Sigmoid colon (tissue), 7 donors: ENCODE data around the gene YTHDC2. TPM values are rescaled to one million over a fixed set of nuclear protein-coding genes. Genes with fewer than 3 reads are reported as not detected.

ENCODE experiments used
- DNase-seq: peaks from one replicate; pipeline ENCODE4 v3.0.0-alpha.2; 2019
- H3K27ac ChIP-seq, 4 donors: fragments of 200-600 bp; sonication (generic); one replicate each; pipeline ENCODE4 v1.5.1; 2016 to 2019; ENCODE audit warnings: mild to moderate bottlenecking in 1 of 4
- H3K27me3 ChIP-seq, 3 donors: fragments of 200-600 bp; sonication (generic); one replicate each; pipeline ENCODE4 v1.5.1; 2019; ENCODE audit warnings: mild to moderate bottlenecking in 1 of 3
- H3K36me3 ChIP-seq, 4 donors: fragments of 200-600 bp; sonication (generic); one replicate each; pipeline ENCODE4 v1.5.1; 2016 to 2019
- H3K4me1 ChIP-seq, 4 donors: fragments of 200-600 bp; sonication (generic); one replicate each; pipeline ENCODE4 v1.5.1; 2017 to 2019
- H3K4me3 ChIP-seq, 4 donors: fragments of 200-600 bp; sonication (generic); one replicate each; pipeline ENCODE4 v1.5.1; 2017 to 2019; ENCODE audit warnings: mild to moderate bottlenecking in 2 of 4, moderate library complexity in 1 of 4
- H3K9me3 ChIP-seq, 4 donors: fragments of 200-600 bp in 3 of 4; sonication (generic) in 3 of 4; one replicate each; pipeline versions ENCODE4 v1.5.1 to v1.6.1; 2013 to 2019
- EP300 ChIP-seq, 4 donors: sonication (generic); formaldehyde crosslinking; IDR thresholded peaks; one replicate each; pipeline ENCODE4 v1.6.1; 2017; ENCODE audit warnings: antibody characterized with exemption in 4 of 4
- POLR2A ChIP-seq, 2 donors: fragments of 450-650 bp; IDR thresholded peaks; one replicate each; pipeline ENCODE4 v1.6.1; 2016; ENCODE audit warnings: antibody characterized with exemption in 2 of 2, mild to moderate bottlenecking in 2 of 2, moderate library complexity in 2 of 2
- POLR2AphosphoS5 ChIP-seq, 4 donors: sonication (generic); formaldehyde crosslinking; IDR thresholded peaks; one replicate each; pipeline ENCODE4 v1.6.1; 2017; ENCODE audit warnings: antibody characterized with exemption in 4 of 4
- WGBS, 2 donors: extraction: QIAGEN DNeasy Blood & Tissue Kit; methylation state at CpG; one replicate each; pipeline ENCODE4 v1.1.7; 2013; 5-methylcytosine and 5-hydroxymethylcytosine counted together
- intact Hi-C: fragments of 100-400 bp; cut with DNase I; formaldehyde crosslinking; loops from one replicate; pipeline ENCODE4 v1.15.1; 2023
- polyA plus RNA-seq, 3 donors: library from polyadenylated mRNA; stranded (reverse); fragments of 200-250 nt; gene quantifications; one replicate each; pipeline ENCODE4 v1.2.3, GENCODE V29; 2013
- total RNA-seq, 4 donors: library from RNA; depleted of rRNA; stranded (reverse); fragments of >200 nt; gene quantifications; one replicate each; pipeline ENCODE4 v1.1.0, GENCODE V29; 2016
- TF ChIP-seq, protein P1 (sequence below), 4 experiments: fragments of 450-650 bp in 3 of 4; fragments of 200-600 bp in 1 of 4; IDR thresholded peaks; one replicate each; pipeline ENCODE4 v1.5.1; 2016 to 2019; ENCODE audit warnings: antibody characterized with exemption in 4 of 4, mild to moderate bottlenecking in 3 of 4, moderate library complexity in 2 of 4
- donor health status: healthy with polysubstance abuse.
- donor health status: Bipolar disorder and iron deficiency.
- donor health status: healthy.

Gene YTHDC2
- total and polyA plus RNA-seq, 7 donors = 4.9 to 21.9 (median 15.6) TPM

DNA sequence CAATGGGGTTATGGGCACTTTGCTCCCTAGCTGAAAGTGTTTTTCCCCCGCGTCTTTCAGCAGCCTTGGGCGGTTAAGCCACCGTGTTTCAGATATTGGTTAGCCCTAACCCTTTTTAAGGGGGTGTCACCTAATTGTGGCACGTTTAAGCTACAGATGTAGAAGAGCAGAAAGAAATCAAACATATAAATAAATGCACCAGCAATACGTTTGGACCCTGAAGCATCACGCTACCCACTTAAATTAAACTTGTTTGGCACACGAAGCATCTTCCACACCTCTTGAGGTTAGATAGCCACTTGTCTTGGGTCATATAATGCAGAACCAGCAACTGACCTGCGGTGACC lies 768 bp downstream of the YTHDC2 start:
- no peaks in the 10 kb centered on the region for H3K9me3 ChIP-seq
- H3K27ac ChIP-seq = peak overlapping the region; percentile 92 to 96 (median 94)
- H3K27me3 ChIP-seq = no peaks in the 10 kb centered on the region
- peaks cover 0 to 23% (median 18%) of the 10 kb centered on the region in 4 donors for H3K4me1 ChIP-seq
- no peak for DNase-seq
- peaks cover 0 to 5% (median 0%) of the 10 kb centered on the region in 4 donors for H3K36me3 ChIP-seq
- 5 to 16% methylated on average over 9 of the region's 9 CpGs for WGBS, 2 donors
- TF ChIP-seq EP300 (IDR thresholded peaks at IDR 0.05) (no peak), POLR2AphosphoS5 (IDR thresholded peaks at IDR 0.05) (no peak)
- TF ChIP-seq, protein P1, sequence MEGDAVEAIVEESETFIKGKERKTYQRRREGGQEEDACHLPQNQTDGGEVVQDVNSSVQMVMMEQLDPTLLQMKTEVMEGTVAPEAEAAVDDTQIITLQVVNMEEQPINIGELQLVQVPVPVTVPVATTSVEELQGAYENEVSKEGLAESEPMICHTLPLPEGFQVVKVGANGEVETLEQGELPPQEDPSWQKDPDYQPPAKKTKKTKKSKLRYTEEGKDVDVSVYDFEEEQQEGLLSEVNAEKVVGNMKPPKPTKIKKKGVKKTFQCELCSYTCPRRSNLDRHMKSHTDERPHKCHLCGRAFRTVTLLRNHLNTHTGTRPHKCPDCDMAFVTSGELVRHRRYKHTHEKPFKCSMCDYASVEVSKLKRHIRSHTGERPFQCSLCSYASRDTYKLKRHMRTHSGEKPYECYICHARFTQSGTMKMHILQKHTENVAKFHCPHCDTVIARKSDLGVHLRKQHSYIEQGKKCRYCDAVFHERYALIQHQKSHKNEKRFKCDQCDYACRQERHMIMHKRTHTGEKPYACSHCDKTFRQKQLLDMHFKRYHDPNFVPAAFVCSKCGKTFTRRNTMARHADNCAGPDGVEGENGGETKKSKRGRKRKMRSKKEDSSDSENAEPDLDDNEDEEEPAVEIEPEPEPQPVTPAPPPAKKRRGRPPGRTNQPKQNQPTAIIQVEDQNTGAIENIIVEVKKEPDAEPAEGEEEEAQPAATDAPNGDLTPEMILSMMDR (IDR thresholded peaks at IDR 0.05) = no peak
- H3K4me3 ChIP-seq = peak overlapping the region; percentile 74 to 90 (median 81)
- intact Hi-C loops = loop anchor here (5.0 to 10.0 kb wide), 3 partner anchors 219 to 537 kb away; partner anchors contain the start of gene DCP2

DNA sequence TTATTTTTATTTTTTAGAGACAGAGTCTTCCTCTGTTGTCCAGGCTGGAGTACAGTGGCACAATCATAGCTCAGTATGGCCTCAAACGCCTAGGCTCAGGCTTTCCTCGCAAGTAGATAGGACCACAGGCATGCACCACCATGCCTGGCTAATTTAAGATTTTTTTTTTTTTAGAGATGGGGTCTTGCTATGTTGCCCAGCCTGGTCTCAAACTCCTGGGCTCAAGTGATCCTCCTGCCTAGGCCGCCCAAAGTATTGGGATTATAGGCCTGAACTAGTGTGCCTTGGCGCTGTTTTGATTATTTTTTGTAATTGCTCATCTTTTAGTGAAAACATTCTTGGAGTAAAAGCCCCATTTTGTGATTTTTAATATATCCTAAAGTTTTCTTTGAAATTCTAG lies 5.4 kb downstream of the YTHDC2 start:
- Histone ChIP-seq H3K27ac (no peak overlapping the region), H3K4me3 (no peak overlapping the region), H3K9me3 (no peaks in the 10 kb centered on the region), H3K27me3 (no peaks in the 10 kb centered on the region), H3K36me3 (peaks cover 0 to 5% (median 0%) of the 10 kb centered on the region in 4 donors), H3K4me1 (peaks cover 0 to 35% (median 20%) of the 10 kb centered on the region in 4 donors)
- intact Hi-C loops = loop anchor here (10.0 kb wide), 1 partner anchor 224 kb away; no protein-coding TSS in a partner anchor
- no peak for TF ChIP-seq POLR2AphosphoS5 (IDR thresholded peaks at IDR 0.05)
- TF ChIP-seq, protein P1 (IDR thresholded peaks at IDR 0.05) = no peak
- no peak for TF ChIP-seq EP300 (IDR thresholded peaks at IDR 0.05)
- TF ChIP-seq POLR2A (IDR thresholded peaks at IDR 0.05) = no peak
- no peak for DNase-seq
- 98 to 99% methylated on average over 4 of the region's 4 CpGs for WGBS, 2 donors

DNA sequence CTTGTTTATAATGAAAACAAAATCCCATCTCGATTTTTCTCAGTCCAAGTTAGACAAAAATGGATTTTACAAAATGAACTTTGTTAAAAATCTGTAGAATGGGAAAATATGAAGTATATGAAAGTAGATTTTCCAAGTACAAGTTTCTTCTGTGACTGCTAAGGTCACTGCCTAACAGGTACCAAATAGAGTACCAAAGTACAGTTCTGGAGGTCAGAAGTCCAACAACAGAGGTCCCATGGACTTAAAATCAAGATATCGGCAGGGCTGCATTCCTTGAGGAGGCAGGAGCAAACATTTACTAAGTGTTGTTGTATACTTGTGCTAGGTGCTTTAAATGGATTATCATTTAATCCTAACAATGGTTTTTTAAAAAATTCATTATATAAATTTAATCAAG lies 5.9 kb downstream of the YTHDC2 start:
- Histone ChIP-seq H3K36me3 (peaks cover 0 to 5% (median 0%) of the 10 kb centered on the region in 4 donors), H3K4me1 (peaks cover 0 to 33% (median 16%) of the 10 kb centered on the region in 4 donors), H3K9me3 (no peaks in the 10 kb centered on the region), H3K27ac (no peak overlapping the region), H3K4me3 (no peak overlapping the region), H3K27me3 (no peaks in the 10 kb centered on the region)
- DNase-seq = no peak
- 83 to 91% methylated on average over 2 of the region's 2 CpGs for WGBS, 2 donors
- TF ChIP-seq EP300 (IDR thresholded peaks at IDR 0.05) (no peak), POLR2A (IDR thresholded peaks at IDR 0.05) (no peak), POLR2AphosphoS5 (IDR thresholded peaks at IDR 0.05) (no peak)
- TF ChIP-seq, protein P1 (IDR thresholded peaks at IDR 0.05) = no peak
- intact Hi-C loops = loop anchor here (10.0 kb wide), 1 partner anchor 225 kb away; no protein-coding TSS in a partner anchor

DNA sequence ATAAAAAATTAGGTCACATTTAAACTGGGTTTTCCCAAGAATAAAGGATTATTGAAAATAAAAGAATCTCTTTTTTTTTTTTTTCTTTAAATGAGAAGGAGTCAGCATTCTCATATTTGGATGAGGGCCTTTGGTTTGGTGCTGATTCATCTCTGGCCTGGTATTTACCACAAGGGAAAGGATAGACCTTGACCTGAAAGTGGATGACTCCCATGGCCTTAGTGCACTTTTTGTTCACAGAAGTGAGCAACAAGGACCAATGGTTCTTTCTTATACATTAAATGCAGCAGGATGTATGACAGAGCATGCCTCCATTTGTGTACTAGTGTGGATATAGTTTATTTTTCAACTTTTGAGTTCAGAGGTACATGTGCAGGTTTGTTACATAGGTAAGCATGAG lies 6.9 kb downstream of the YTHDC2 start:
- Histone ChIP-seq H3K27ac (no peak overlapping the region), H3K4me1 (peaks cover 0 to 23% (median 8%) of the 10 kb centered on the region in 4 donors), H3K36me3 (peaks cover 0 to 5% (median 0%) of the 10 kb centered on the region in 4 donors), H3K9me3 (no peaks in the 10 kb centered on the region), H3K27me3 (no peaks in the 10 kb centered on the region), H3K4me3 (no peak overlapping the region)
- TF ChIP-seq, protein P1 (IDR thresholded peaks at IDR 0.05) = no peak
- TF ChIP-seq POLR2AphosphoS5 (IDR thresholded peaks at IDR 0.05) (no peak), POLR2A (IDR thresholded peaks at IDR 0.05) (no peak), EP300 (IDR thresholded peaks at IDR 0.05) (no peak)
- no peak for DNase-seq
- intact Hi-C loops = no loop called here

DNA sequence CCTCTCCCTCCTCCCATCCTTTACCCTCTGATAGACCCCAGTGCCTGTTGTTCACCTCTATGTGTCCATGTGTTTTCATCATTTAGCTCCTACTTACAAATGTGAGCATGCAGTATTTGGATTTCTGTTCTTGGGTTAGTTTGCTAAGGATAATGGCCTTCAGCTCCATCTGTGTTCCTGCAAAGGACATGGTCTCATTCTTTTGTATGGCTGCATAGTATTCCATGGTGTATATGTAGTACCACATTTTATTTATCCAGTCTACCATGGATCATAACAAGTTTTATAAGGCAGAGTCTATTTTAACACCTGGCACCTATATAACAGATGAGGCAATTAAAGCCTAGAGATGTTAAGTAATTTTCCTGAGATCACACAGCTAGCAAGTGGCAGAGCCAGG lies 7.4 kb downstream of the YTHDC2 start:
- intact Hi-C loops = no loop called here
- Histone ChIP-seq H3K27ac (no peak overlapping the region), H3K9me3 (no peaks in the 10 kb centered on the region), H3K27me3 (no peaks in the 10 kb centered on the region), H3K4me1 (peaks cover 0 to 19% (median 4%) of the 10 kb centered on the region in 4 donors), H3K4me3 (no peak overlapping the region), H3K36me3 (peaks cover 0 to 5% (median 0%) of the 10 kb centered on the region in 4 donors)
- no peak for DNase-seq
- TF ChIP-seq EP300 (IDR thresholded peaks at IDR 0.05) (no peak), POLR2AphosphoS5 (IDR thresholded peaks at IDR 0.05) (no peak)
- TF ChIP-seq, protein P1 (IDR thresholded peaks at IDR 0.05) = no peak
